CD14-positive monocyte (primary cell): ENCODE data around the gene MIAT. TPM values are rescaled to one million over a fixed set of nuclear protein-coding genes. Genes with fewer than 3 reads are reported as not detected.

ENCODE experiments used
- DNase-seq, 3 donors: peaks; one replicate each; pipeline ENCODE4 v3.0.0-alpha.2; 2011 to 2022
- H2AFZ ChIP-seq: 2 replicates; pipeline ENCODE4 v1.6.0; 2012; ENCODE audit warnings: mild to moderate bottlenecking, low read depth, low read length, inconsistent platforms; ENCODE audit not compliant: insufficient read depth, poor library complexity, severe bottlenecking
- H3K27ac ChIP-seq, 2 donors: 1 replicate in 1 of 2; 2 replicates in 1 of 2; pipeline ENCODE4 v1.5.1; 2012 to 2013; ENCODE audit warnings: low read length in 2 of 2, control low read depth in 1 of 2, inconsistent platforms in 1 of 2, low read depth in 1 of 2, mild to moderate bottlenecking in 1 of 2
- H3K27me3 ChIP-seq, 2 donors: one replicate each; pipeline versions ENCODE4 v1.6.0 to v1.6.1; 2011 to 2013; ENCODE audit warnings: low read length in 2 of 2; ENCODE audit not compliant: control insufficient read depth in 2 of 2, insufficient read depth in 2 of 2
- H3K36me3 ChIP-seq, 2 donors: replicated peaks in 1 of 2; 1 replicate in 1 of 2; 2 replicates in 1 of 2; pipeline versions ENCODE4 v1.5.1 to v1.6.1; 2012 to 2013; ENCODE audit warnings: low read length in 2 of 2, control low read depth in 1 of 2, inconsistent platforms in 1 of 2, mild to moderate bottlenecking in 1 of 2; ENCODE audit not compliant: insufficient read depth in 2 of 2, control insufficient read depth in 1 of 2
- H3K4me1 ChIP-seq, 2 donors: 1 replicate in 1 of 2; 2 replicates in 1 of 2; pipeline versions ENCODE4 v1.5.1 to v1.6.1; 2012 to 2013; ENCODE audit warnings: low read length in 2 of 2, control low read depth in 1 of 2, inconsistent platforms in 1 of 2, mild to moderate bottlenecking in 1 of 2, moderate library complexity in 1 of 2; ENCODE audit not compliant: insufficient read depth in 2 of 2, control insufficient read depth in 1 of 2
- H3K4me2 ChIP-seq: replicated peaks from 2 replicates; pipeline ENCODE3; 2012; ENCODE audit warnings: low read length, moderate library complexity, mild to moderate bottlenecking; ENCODE audit not compliant: poor library complexity, severe bottlenecking; ENCODE audit errors: extremely low read depth
- H3K4me3 ChIP-seq, 3 experiments: fragments of 200-600 bp in 1 of 3; sonication (generic) in 1 of 3; replicated peaks in 1 of 3; 1 replicate in 2 of 3; 2 replicates in 1 of 3; pipeline ENCODE4 v1.5.1; 2011 to 2013; ENCODE audit warnings: low read length in 3 of 3, mild to moderate bottlenecking in 3 of 3, control low read depth in 2 of 3, low read depth in 2 of 3, inconsistent platforms in 1 of 3, moderate library complexity in 1 of 3
- H3K79me2 ChIP-seq: 2 replicates; pipeline ENCODE4 v1.6.0; 2012; ENCODE audit warnings: mild to moderate bottlenecking, control low read depth, inconsistent platforms, low read length, moderate library complexity; ENCODE audit not compliant: insufficient read depth
- H3K9ac ChIP-seq: 2 replicates; pipeline ENCODE4 v1.6.0; 2017; ENCODE audit warnings: low read length, mild to moderate bottlenecking; ENCODE audit not compliant: insufficient read depth, poor library complexity, severe bottlenecking
- H3K9me3 ChIP-seq, 2 donors: replicated peaks in 1 of 2; 1 replicate in 1 of 2; 2 replicates in 1 of 2; pipeline versions ENCODE4 v1.5.1 to v1.6.1; 2012 to 2013; ENCODE audit warnings: low read length in 2 of 2, control low read depth in 1 of 2; ENCODE audit not compliant: control insufficient read depth in 1 of 2, insufficient read depth in 1 of 2
- H4K20me1 ChIP-seq: 2 replicates; pipeline ENCODE4 v1.6.0; 2012; ENCODE audit warnings: mild to moderate bottlenecking, low read length, control low read depth, moderate library complexity; ENCODE audit not compliant: insufficient read depth
- H3K27ac Mint-ChIP-seq, 7 donors: one replicate each; pipeline ENCODE4 v1.8.0; 2020; ENCODE audit warnings: mild to moderate bottlenecking in 7 of 7, mixed read lengths in 7 of 7, moderate library complexity in 6 of 7, inconsistent platforms in 2 of 7
- H3K27me3 Mint-ChIP-seq, 3 donors: one replicate each; pipeline ENCODE4 v1.8.0; 2021 to 2022; ENCODE audit warnings: low read depth in 3 of 3, mild to moderate bottlenecking in 3 of 3, mixed read lengths in 3 of 3, moderate library complexity in 3 of 3, inconsistent platforms in 1 of 3
- H3K36me3 Mint-ChIP-seq, 2 donors: one replicate each; pipeline ENCODE4 v1.8.0; 2020; ENCODE audit warnings: mixed read lengths in 2 of 2, inconsistent platforms in 1 of 2, mild to moderate bottlenecking in 1 of 2
- H3K4me1 Mint-ChIP-seq: one replicate; pipeline ENCODE4 v1.8.0; 2020; ENCODE audit warnings: mild to moderate bottlenecking, mixed read lengths
- H3K4me3 Mint-ChIP-seq, 2 donors: one replicate each; pipeline ENCODE4 v1.8.0; 2020; ENCODE audit warnings: mild to moderate bottlenecking in 2 of 2, mixed read lengths in 2 of 2, moderate library complexity in 1 of 2
- H3K9me3 Mint-ChIP-seq, 7 donors: one replicate each; pipeline ENCODE4 v1.8.0; 2020 to 2022; ENCODE audit warnings: mixed read lengths in 7 of 7, mild to moderate bottlenecking in 6 of 7, moderate library complexity in 6 of 7, inconsistent platforms in 2 of 7
- CTCF ChIP-seq: fragments of 200-600 bp; IDR thresholded peaks from one replicate; pipeline ENCODE4 v1.8.0; 2022; ENCODE audit warnings: antibody characterized with exemption, mild to moderate bottlenecking
- WGBS: methylation state at CpG from one replicate; pipeline ENCODE4 v1.1.5; 2013; ENCODE audit warnings: missing lambda C conversion rate; ENCODE audit not compliant: insufficient coverage; 5-methylcytosine and 5-hydroxymethylcytosine counted together
- intact Hi-C, 2 donors: fragments of 100-400 bp; cut with micrococcal nuclease; formaldehyde crosslinking; loops; one replicate each; pipeline versions ENCODE4 v1.15.0 to v1.15.1; 2023
- polyA plus RNA-seq, 3 donors: library from polyadenylated mRNA; depleted of rRNA in 1 of 3; unstranded in 2 of 3; stranded (reverse) in 1 of 3; fragments of 300-500 nt in 2 of 3; fragments of >200 nt in 1 of 3; fragmentation: Illumina TruSeq in 2 of 3; gene quantifications; 1 replicate in 2 of 3; 2 replicates in 1 of 3; pipeline ENCODE4 v1.2.3, GENCODE V29; 2012 to 2021
- small RNA-seq: library from RNA; depleted of rRNA; stranded (forward); fragments of <200 nt; gene quantifications from one replicate; pipeline ENCODE3, GENCODE V24; 2012; ENCODE audit warnings: low read depth; ENCODE audit not compliant: insufficient read length

Gene MIAT
- polyA plus RNA-seq, 3 donors: 0.02 to 0.17 (median 0.03) TPM

GRCh38 chr22:26724414-26724813 lies 67.0 kb downstream of the MIAT start:
- H3K79me2 ChIP-seq: no peaks in the 10 kb centered on the region
- H3K4me3 Mint-ChIP-seq: no peak overlapping the region
- H3K36me3 ChIP-seq: peaks cover 26 to 70% of the 10 kb centered on the region in 2 donors
- DNase-seq: no peak
- no peak overlapping the region for H3K9ac ChIP-seq
- peak overlapping the region in 1 of 7 donors; percentile 12 for H3K27ac Mint-ChIP-seq
- TF ChIP-seq CTCF: no peak
- H3K27ac ChIP-seq: no peak overlapping the region
- H4K20me1 ChIP-seq: no peaks in the 10 kb centered on the region
- no peaks in the 10 kb centered on the region for H3K27me3 ChIP-seq
- H3K27me3 Mint-ChIP-seq: peaks cover 0 to 4% (median 1%) of the 10 kb centered on the region in 3 donors
- H3K4me1 ChIP-seq: peaks cover 14 to 18% of the 10 kb centered on the region in 2 donors
- peaks cover 37% of the 10 kb centered on the region for H3K4me1 Mint-ChIP-seq
- H3K4me3 ChIP-seq: no peak overlapping the region
- H2AFZ ChIP-seq: no peak overlapping the region
- H3K9me3 ChIP-seq: no peaks in the 10 kb centered on the region
- intact Hi-C loops: no loop called here
- no peak overlapping the region for H3K4me2 ChIP-seq
- peaks cover 0 to 7% (median 3%) of the 10 kb centered on the region in 7 donors for H3K9me3 Mint-ChIP-seq
- WGBS: 87% methylated on average over 4 of the region's 6 CpGs
- peaks cover 65 to 70% of the 10 kb centered on the region in 2 donors for H3K36me3 Mint-ChIP-seq

- Histone ChIP-seq H3K27ac (no peak overlapping the region), H3K9ac (no peak overlapping the region), H3K9me3 (no peaks in the 10 kb centered on the region), H2AFZ (no peak overlapping the region), H3K36me3 (peaks cover 28 to 73% of the 10 kb centered on the region in 2 donors), H3K4me1 (peaks cover 14 to 18% of the 10 kb centered on the region in 2 donors), H3K79me2 (no peaks in the 10 kb centered on the region), H3K4me2 (no peak overlapping the region), H3K27me3 (no peaks in the 10 kb centered on the region), H4K20me1 (no peaks in the 10 kb centered on the region), H3K4me3 (no peak overlapping the region)
- WGBS: no CpG with 5 or more reads among the region's 3 CpGs
- Mint-ChIP-seq H3K9me3 (peaks cover 0 to 7% (median 3%) of the 10 kb centered on the region in 7 donors), H3K4me3 (peak overlapping the region in 1 of 2 donors; percentile 20), H3K27me3 (peaks cover 0 to 4% (median 1%) of the 10 kb centered on the region in 3 donors), H3K27ac (peak overlapping the region in 2 of 7 donors; percentile 30 to 44), H3K36me3 (peaks cover 71% of the 10 kb centered on the region in 2 donors), H3K4me1 (peaks cover 37% of the 10 kb centered on the region)
- intact Hi-C loops: no loop called here
- no peak for DNase-seq
- TF ChIP-seq CTCF: no peak
Observed at GRCh38 chr22:26725012-26725676, 67.8 kb downstream of the MIAT start.

Small RNA genes within 50 kb of the gene (small RNA-seq; reads per million reads assigned to genes)
- gene RF01874: not detected

Other genes starting within 250 kb of the MIAT start
- 1 to 10 TPM; 2.6 to 6.2 (median 4.1) TPM for gene ASPHD2, start 228.3 kb upstream of the MIAT start, polyA plus RNA-seq
- 10 to 100 TPM in 1 of 3 donors, 1 to 10 TPM in 2; 5.7 to 21.6 (median 7.5) TPM for gene HPS4, start 173.8 kb upstream of the MIAT start, polyA plus RNA-seq
- 10 to 100 TPM in 2 of 3 donors, 1 to 10 TPM in 1; 3.7 to 15.0 (median 10.0) TPM for gene SRRD, start 173.7 kb upstream of the MIAT start, polyA plus RNA-seq
- gene TFIP11, start 145.1 kb upstream of the MIAT start, polyA plus RNA-seq: 10 to 100 TPM; 10.1 to 25.5 (median 19.8) TPM
- gene TPST2, start 67.5 kb upstream of the MIAT start, polyA plus RNA-seq: 10 to 100 TPM; 62.8 to 83.8 (median 69.5) TPM
- gene CRYBB1, start 39.6 kb upstream of the MIAT start, polyA plus RNA-seq: 1 to 10 TPM in 1 of 3 donors, under 1 TPM in 2; 0.33 to 1.6 (median 0.78) TPM
- gene CRYBA4, start 35.6 kb upstream of the MIAT start, polyA plus RNA-seq: not detected